ENCODE data around the gene ZNRF2.

ZNRF2 gene

DNA sequence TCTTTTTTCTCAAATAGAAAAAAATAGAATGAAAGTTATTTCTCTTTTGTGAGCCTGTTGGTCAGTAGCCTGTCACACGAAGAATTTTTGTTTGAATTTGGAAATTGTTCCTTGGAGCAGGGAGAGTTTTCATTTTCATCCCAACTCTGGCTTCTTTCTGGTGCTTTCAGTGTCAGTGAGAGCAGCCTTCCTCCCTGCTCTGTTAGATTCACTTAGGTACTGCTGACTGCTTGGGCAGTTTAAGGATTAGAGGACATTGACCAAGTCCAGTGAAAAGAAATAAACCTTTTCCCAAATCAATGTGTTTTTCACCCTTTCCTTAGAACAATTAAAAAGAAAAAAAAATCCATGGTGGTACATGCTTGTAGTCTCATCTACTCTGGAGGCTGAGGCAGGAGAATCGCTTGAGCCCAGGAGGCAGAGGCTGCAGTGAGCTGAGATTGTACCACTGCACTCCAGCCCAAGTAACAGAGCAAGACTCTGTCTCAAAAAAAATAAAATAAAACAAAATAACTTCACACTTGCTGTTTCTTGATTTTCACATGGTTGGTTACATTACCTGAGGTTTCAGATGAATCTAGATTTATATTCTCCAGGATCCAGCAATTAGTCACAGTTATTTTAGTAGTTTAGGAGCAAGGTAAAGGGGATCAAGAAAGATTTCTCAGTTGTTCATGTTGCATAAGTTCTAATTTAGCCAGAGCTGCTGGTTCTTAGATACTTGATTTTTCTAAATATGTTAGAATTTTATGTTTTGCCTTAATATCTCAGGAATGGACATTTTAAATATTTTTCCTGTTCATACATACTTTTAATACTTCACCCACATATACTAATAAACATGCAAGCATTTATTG is 63.1 kb downstream of the ZNRF2 start:
- DNase-seq (ENCODE audit: low spot score in 2 of 2): no peak
- Mint-ChIP-seq H3K4me1 (peaks cover 43% of the 10 kb centered on the region), H3K36me3 (peaks cover 9% of the 10 kb centered on the region), H3K27ac (peak overlapping the region; percentile 97), H3K9me3 (no peaks in the 10 kb centered on the region), H3K4me3 (peak overlapping the region; percentile 68)
- peak; percentile 2 for ATAC-seq

DNA sequence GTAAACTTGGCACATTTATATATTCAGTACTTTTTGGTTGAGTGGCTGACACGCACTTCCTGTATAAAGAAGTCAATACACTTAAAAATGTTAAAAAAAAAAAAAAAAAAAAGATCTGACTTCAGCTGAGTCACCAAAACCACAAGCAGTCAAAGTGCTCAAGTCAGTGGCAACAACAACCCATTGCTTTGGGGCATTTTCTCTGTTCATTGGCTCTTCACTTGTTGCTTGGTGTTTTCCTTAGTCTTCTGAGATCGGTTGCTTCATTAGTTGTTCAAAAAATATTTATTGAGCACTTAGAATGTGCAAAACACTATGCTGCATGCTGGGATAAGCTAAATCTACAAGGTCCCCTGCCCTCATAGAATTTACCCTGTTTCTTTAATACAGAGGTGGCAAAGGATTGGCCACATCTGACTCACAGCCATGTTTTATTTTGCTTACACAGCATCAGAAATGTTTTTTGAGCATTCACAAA is 63.7 kb downstream of the ZNRF2 start:
- H3K9me3 Mint-ChIP-seq: no peaks in the 10 kb centered on the region
- peaks cover 9% of the 10 kb centered on the region for H3K36me3 Mint-ChIP-seq
- H3K4me1 Mint-ChIP-seq: peaks cover 43% of the 10 kb centered on the region
- peak overlapping the region; percentile 97 for H3K27ac Mint-ChIP-seq
- DNase-seq (ENCODE audit: low spot score in 2 of 2) (peak; percentile 12 to 60), ATAC-seq (peak; percentile 96)
- H3K4me3 Mint-ChIP-seq: peak overlapping the region; percentile 68

DNA sequence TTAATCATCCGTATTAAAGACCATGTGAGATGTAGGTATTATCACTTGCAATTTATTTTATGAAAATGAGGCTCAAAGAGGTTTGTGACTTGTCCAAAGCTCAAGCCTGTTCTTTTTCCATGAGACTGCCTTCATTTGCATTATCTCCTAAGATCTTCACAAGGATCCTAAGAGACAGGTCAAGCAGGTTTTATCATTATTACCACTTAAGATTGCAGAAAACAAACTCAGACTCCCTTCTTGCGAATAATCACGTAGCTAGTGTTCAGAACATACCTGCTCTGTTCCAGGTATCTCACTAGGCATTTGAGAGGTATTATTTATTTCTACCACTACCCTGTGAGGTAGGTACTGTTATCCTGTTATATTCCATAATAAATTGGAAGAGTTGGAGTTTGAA is 64.8 kb downstream of the ZNRF2 start:
- DNase-seq (ENCODE audit: low spot score in 2 of 2) (no peak), ATAC-seq (no peak)
- H3K9me3 Mint-ChIP-seq: no peaks in the 10 kb centered on the region
- H3K4me1 Mint-ChIP-seq: peaks cover 48% of the 10 kb centered on the region
- H3K27ac Mint-ChIP-seq: peak overlapping the region; percentile 97
- no peak overlapping the region for H3K4me3 Mint-ChIP-seq
- H3K36me3 Mint-ChIP-seq: peaks cover 9% of the 10 kb centered on the region

DNA sequence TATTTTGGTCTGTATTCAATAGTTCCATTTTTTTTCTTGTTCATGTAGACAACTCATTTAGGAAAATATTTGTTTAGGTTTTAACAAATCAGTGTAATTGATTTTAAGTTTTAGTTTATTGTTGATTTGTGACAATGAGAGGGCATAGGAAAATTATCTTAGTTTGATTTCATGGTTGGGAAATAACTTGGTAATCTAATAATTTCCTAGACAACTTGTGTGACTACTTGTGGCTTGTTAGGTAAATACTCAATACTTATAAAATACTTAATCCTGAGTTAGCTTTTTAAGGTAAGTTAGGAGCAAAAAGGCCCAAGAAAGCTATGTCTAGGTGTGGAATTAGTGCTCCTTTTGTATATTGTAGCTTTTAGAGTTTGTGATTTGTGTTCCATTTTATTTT is 65.4 kb downstream of the ZNRF2 start:
- Mint-ChIP-seq H3K4me3 (no peak overlapping the region), H3K9me3 (no peaks in the 10 kb centered on the region), H3K36me3 (peaks cover 9% of the 10 kb centered on the region), H3K4me1 (peaks cover 42% of the 10 kb centered on the region), H3K27ac (peak overlapping the region; percentile 97)
- ATAC-seq (no peak), DNase-seq (ENCODE audit: low spot score in 2 of 2) (no peak)

DNA sequence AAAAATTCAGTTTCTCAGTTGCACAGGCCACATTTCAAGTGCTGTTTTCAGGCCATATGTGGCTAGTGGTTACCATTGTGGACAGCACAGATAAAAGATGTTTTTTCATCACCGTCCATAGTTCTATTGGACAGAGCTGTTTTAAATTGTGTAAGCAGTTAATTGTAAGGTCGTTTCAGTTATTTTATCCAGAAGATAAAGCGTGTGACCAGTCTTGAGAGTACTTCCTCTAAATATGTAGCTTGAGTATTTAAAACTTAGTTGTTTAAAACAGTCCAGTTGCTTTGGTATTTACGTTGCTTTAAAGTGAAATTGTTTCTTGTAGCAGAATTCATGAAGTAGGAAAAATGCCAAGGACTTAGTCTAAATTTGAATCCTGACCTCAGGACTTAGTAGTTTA is 66.9 kb downstream of the ZNRF2 start:
- DNase-seq (ENCODE audit: low spot score in 2 of 2) (no peak), ATAC-seq (no peak)
- Mint-ChIP-seq H3K9me3 (no peaks in the 10 kb centered on the region), H3K4me3 (no peak overlapping the region), H3K4me1 (peaks cover 30% of the 10 kb centered on the region), H3K36me3 (peaks cover 14% of the 10 kb centered on the region), H3K27ac (no peak overlapping the region)

DNA sequence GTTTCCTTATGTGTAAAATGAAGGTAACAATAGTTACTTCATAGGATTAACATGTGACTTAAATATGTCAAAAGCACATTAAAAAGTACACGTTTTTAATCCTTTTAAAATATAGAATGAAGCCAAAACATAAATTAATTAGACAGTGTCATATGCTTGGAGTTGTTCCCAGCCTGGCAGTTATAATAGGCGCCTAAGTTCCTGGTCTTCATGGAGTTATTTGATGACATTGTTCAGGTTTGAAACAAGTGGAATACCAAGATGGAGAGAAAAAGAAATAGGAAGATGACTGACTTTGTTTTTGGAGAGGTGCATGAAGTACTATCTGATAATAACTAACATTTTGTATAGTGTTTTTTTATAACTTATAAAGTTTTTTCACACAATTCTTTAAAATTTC is 67.3 kb downstream of the ZNRF2 start:
- Mint-ChIP-seq H3K36me3 (peaks cover 19% of the 10 kb centered on the region), H3K4me1 (peaks cover 26% of the 10 kb centered on the region), H3K27ac (peak overlapping the region; percentile 69), H3K4me3 (no peak overlapping the region), H3K9me3 (no peaks in the 10 kb centered on the region)
- ATAC-seq (no peak), DNase-seq (ENCODE audit: low spot score in 2 of 2) (no peak)

DNA sequence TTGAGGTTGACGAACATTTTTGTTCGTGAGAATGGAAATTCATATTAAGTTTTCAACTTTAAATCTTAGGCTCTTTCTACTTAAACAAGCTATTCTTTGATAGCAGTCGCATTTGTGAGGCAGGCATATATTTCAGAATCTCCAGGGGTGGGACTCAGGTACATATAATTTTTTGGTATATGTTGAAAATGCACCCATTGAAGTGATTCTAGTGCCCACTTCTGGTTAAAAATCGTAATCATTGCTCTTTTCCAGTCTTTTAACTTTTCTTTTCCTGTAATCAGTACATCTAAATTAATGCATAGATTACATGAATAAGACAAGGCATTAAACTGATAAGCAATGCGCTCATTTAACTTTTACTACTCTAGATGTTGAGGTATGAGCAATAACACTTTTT is 67.8 kb downstream of the ZNRF2 start:
- H3K9me3 Mint-ChIP-seq: no peaks in the 10 kb centered on the region
- ATAC-seq (no peak), DNase-seq (ENCODE audit: low spot score in 2 of 2) (no peak)
- peak overlapping the region; percentile 69 for H3K27ac Mint-ChIP-seq
- peaks cover 22% of the 10 kb centered on the region for H3K4me1 Mint-ChIP-seq
- no peak overlapping the region for H3K4me3 Mint-ChIP-seq
- H3K36me3 Mint-ChIP-seq: peaks cover 23% of the 10 kb centered on the region

DNA sequence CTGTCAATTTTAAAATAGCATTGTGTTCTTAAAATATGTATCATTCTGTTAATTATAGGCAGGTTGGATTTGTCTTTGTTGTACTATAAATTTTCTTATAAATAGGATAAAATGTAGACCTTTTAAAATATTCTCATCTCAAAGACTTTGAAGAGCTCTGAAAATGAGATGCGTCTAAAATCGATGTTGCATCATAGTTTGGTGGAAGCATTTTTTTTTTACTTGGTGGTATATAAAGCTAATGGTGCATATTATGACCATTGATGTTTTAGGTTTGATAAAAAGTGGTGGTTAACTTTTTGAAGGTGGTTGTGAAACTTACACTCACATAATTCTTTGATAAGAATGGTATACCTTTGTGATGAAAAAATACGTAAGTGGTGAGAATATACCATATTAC is 69.1 kb downstream of the ZNRF2 start:
- peaks cover 22% of the 10 kb centered on the region for H3K36me3 Mint-ChIP-seq
- ATAC-seq (no peak), DNase-seq (ENCODE audit: low spot score in 2 of 2) (no peak)
- H3K27ac Mint-ChIP-seq: no peak overlapping the region
- H3K4me1 Mint-ChIP-seq: peaks cover 12% of the 10 kb centered on the region
- H3K4me3 Mint-ChIP-seq: no peak overlapping the region
- H3K9me3 Mint-ChIP-seq: no peaks in the 10 kb centered on the region

DNA sequence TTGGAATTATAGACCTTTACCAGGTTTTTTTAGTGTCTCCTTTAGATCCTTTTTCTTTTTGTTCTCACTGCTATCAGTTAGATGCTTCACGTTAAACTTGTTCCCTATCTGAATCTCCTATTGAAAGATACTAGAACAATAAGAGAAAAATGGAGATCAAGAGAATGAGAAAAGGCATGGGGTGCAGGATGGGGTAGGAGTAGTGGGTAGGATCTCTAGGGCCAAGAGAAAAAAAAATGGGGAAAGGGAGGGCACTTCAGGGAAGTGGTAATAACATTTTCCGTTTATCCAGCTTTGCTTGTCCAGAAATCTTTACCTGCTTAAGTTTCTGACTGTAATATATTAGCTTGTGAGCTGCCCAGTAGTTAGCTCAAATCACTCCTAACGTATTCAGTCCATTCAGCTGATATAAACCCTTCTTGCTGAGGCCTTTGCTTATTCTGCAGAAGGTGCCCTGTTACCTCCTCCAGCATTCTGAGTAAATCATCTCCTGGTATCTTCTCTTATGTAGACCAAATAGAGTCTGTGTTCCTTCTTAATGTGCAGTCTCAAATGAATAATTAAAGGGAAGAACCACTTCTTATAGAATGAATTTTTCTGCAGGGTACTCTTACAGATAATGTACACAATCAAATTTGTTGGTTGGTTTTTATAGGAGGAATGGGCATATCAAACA is 69.7 kb downstream of the ZNRF2 start:
- DNase-seq (ENCODE audit: low spot score in 2 of 2): no peak
- no peak for ATAC-seq
- H3K4me3 Mint-ChIP-seq: no peak overlapping the region
- H3K9me3 Mint-ChIP-seq: no peaks in the 10 kb centered on the region
- H3K27ac Mint-ChIP-seq: no peak overlapping the region
- peaks cover 12% of the 10 kb centered on the region for H3K4me1 Mint-ChIP-seq
- H3K36me3 Mint-ChIP-seq: peaks cover 26% of the 10 kb centered on the region

DNA sequence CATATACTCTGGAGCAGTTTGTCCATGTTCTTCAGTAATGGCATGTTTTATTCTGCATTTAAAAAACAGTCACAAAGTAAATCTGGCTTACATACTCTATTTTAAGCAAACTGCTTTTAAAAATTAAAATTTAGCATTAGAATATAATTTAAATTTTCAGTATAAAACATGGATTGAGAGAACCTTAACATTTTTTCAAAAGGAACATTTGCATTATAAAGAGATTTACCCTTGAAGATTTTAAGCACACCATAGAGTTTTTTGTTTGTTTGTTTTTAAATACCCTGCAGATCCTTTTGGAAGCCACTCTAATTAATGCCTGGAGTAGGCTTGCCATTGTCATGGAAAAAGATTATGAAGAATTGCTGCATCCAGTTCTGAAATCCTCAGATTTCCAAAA is 70.4 kb downstream of the ZNRF2 start:
- DNase-seq (ENCODE audit: low spot score in 2 of 2): no peak

DNA sequence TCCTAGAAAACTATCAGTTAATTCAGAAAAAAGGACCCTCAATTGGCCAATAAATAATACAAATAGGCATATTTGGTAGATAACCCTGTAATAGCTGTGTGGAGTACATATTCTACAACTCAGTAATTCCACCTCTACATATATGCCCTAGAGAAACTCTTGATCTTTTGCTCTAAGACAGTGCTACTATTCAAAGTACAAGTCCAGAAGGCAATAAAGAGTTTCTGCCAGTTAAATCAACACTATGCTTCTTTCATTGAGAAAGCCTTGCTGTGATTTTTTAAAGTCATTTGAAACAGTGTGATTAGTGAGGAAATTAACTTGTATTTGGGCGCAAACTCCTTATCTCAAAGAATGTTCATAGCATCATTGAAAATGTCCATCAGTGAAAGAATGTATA is 75.6 kb downstream of the ZNRF2 start:
- no peaks in the 10 kb centered on the region for H3K4me1 Mint-ChIP-seq

More for the DNA sequence above, 70.4 kb downstream of the ZNRF2 start:
- Mint-ChIP-seq H3K36me3 (peaks cover 26% of the 10 kb centered on the region), H3K9me3 (no peaks in the 10 kb centered on the region), H3K4me3 (no peak overlapping the region), H3K4me1 (peaks cover 12% of the 10 kb centered on the region), H3K27ac (no peak overlapping the region)
- no peak for ATAC-seq

DNA sequence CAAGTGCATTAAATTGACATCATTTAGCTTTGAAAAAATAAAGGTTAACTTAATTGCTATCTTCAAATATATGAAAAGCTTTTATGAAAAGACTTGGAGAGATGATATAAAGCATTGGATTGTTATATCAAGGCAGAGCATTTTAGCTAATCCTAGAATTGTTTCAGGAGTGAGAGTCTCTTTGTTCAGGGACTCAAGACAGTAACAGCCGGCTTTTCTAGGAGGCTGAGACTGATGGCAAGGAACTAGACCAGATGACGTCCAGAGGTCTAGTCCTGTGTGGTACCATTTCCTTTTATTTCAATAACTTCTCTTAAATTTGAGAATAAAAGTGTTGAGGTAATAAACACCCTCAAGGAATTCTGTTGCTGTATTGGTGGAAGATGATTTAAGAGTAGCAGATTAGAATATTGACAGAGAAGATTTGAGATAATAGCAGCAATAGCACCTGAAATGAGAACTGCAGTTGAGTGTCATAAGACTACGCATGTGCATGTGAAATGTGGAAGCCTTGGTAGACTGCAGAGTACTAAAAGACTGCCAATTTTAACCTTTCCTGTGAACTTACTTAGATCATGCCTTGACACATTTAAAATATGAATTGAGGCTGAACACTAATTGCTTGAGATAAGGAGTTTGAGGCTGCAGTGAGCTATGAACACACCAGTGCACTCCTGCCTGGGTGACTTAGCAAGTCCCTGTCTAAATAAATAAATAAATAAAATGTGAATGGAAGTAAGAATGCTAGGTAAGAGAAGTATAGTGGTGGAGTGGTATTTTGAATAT is 79.6 kb downstream of the ZNRF2 start:
- no peak for ATAC-seq
- no peak overlapping the region for H3K27ac Mint-ChIP-seq

More for the DNA sequence above, 75.6 kb downstream of the ZNRF2 start:
- ATAC-seq: no peak
- Mint-ChIP-seq H3K36me3 (peaks cover 26% of the 10 kb centered on the region), H3K9me3 (no peaks in the 10 kb centered on the region), H3K4me3 (no peak overlapping the region), H3K27ac (no peak overlapping the region)
- no peak for DNase-seq (ENCODE audit: low spot score in 2 of 2)

DNA sequence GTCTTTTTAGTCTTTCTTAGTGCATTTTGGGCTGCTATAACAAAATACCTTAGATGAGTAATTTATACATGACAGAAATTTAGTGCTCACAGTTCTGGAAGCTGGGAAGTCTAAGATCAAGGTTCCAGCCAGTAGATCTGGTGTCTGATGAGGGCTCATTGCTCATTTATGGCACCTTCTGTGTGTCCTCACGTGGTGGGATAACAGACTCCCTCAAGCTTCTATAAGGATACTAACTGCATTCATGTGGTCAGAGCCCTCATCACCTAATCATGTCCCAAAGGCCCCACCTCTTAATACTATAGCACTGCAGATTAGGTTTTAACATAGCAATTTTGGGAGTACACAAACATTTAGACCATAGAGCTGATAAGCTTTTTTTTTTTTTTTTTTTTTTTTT is 80.4 kb downstream of the ZNRF2 start:
- Mint-ChIP-seq H3K9me3 (no peaks in the 10 kb centered on the region), H3K4me1 (no peaks in the 10 kb centered on the region), H3K27ac (no peak overlapping the region), H3K36me3 (peaks cover 5% of the 10 kb centered on the region), H3K4me3 (no peak overlapping the region)
- ATAC-seq (no peak), DNase-seq (ENCODE audit: low spot score in 2 of 2) (no peak)

More for the DNA sequence above, 79.6 kb downstream of the ZNRF2 start:
- DNase-seq (ENCODE audit: low spot score in 2 of 2): no peak
- no peaks in the 10 kb centered on the region for H3K4me1 Mint-ChIP-seq
- no peak overlapping the region for H3K4me3 Mint-ChIP-seq
- H3K36me3 Mint-ChIP-seq: peaks cover 5% of the 10 kb centered on the region
- no peaks in the 10 kb centered on the region for H3K9me3 Mint-ChIP-seq

DNA sequence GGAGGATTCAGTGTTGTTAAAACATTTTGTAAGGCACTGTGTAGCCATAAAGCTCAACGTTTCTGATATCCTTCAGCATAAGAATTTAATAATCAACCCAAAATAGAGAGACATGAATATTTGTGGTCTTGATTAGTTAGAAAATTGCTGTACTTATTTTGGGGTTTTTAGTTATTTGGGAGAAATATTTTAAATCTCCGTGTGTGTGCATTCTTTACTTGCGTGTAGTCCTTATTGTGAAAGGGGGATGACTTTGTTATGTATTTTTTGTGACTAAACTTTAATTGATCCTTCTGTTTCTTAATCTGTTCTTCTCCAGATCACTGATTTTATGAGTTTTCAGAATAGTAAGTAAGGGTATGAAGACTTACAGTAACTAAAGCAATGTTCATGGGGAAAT is 81.2 kb downstream of the ZNRF2 start:
- Mint-ChIP-seq H3K4me1 (no peaks in the 10 kb centered on the region), H3K4me3 (no peak overlapping the region), H3K27ac (no peak overlapping the region), H3K9me3 (no peaks in the 10 kb centered on the region), H3K36me3 (peaks cover 5% of the 10 kb centered on the region)
- no peak for ATAC-seq
- no peak for DNase-seq (ENCODE audit: low spot score in 2 of 2)

DNA sequence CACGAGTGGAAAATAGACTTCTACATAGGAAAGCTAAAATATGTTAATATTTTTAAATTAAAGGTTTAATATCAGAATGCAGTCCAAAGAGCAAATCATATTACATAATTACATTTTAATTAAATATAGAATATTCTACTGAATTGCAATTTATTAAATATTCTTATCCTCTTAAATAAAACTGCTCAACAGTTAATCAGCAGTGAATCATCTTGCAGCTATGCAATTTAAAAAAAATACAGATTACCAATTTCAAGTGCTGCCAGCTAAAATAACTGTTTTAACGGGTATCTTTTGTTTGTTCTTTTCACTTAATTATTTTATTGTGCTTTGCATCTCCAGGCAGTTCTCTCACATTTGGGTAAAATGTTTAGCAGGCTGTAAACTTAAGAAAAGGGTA is 82.2 kb downstream of the ZNRF2 start:
- no peak for DNase-seq (ENCODE audit: low spot score in 2 of 2)
- no peak overlapping the region for H3K4me3 Mint-ChIP-seq

More for the DNA sequence above, 82.2 kb downstream of the ZNRF2 start:
- Mint-ChIP-seq H3K27ac (no peak overlapping the region), H3K4me1 (no peaks in the 10 kb centered on the region), H3K36me3 (peaks cover 5% of the 10 kb centered on the region), H3K9me3 (no peaks in the 10 kb centered on the region)
- ATAC-seq: no peak

All from stimulated activated effector memory CD8-positive, alpha-beta T cell treated with anti-CD3 and anti-CD28 coated beads, Interleukin-12 subunit alpha, Interleukin-12 subunit beta, amount 100 ng/mL, for 72 hours (primary cell).